Measurements from ENCODE around the gene ANKH. TPM values are rescaled to one million over a fixed set of nuclear protein-coding genes. Genes with fewer than 3 reads are reported as not detected.

The ANKH gene
- total RNA-seq, 1 donor from 2014 or later, result 75.9 TPM

DNA sequence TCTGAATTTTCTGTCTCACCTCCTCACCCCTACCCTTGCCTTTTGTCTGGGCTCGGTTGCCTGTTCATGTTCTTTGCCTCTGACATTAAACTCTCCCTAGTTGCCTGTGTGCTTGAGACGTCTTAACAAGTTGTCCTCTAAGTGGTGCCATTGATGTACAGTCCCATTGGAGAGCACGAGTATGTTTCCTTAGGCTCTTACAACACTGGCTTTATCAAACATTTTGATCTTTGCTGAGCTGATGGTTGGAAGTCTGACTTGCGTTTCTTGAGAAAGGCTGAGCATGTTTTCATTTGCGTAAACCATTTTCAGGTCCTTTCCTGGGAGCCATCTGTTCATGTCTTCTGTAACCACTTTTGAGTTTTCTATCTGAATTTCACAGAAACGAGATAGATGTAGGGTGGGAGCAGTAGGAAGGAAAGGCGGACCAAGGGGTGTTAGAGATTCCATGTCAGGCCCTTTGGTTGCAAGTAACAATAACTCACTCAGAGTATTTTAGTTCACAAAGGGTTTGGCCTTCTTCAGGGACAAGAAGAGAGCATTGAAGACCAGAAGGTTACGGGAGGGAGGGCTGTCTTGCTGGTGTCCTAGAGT, 171.7 kb downstream of the ANKH start:
- no peak for DNase-seq (ENCODE audit: low spot score)
- ATAC-seq, result no peak

- no peak for DNase-seq (ENCODE audit: low spot score)
These were observed 172.4 kb downstream of the ANKH start for GRCh38 chr5:14699159-14699558.

GRCh38 chr5:14698495-14698894, 173.1 kb downstream of the ANKH start:
- ATAC-seq, result peak; percentile 84
- DNase-seq (ENCODE audit: low spot score), result peak; percentile 86

More at GRCh38 chr5:14699159-14699558, 172.4 kb downstream of the ANKH start:
- ATAC-seq, result no peak

DNA sequence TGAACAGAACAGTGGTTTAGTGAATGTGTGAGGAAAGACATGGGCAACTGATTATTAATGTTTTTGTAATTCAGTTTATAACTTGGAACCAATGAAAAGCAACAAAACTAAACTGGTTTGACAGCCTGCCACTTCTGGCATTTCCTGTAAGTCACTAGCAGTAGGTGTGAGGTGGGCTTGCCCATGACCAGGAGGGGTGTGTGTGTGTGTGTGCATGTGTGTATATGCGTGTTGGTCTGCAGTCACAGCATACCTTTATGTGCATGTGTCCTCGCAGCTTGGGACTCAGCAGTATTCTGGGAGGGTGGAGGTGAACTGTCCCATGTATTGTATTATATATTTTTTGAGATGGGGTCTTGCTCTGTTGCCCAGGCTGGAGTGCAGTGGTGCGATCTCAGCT, 174.7 kb downstream of the ANKH start:
- ATAC-seq, result no peak
- DNase-seq (ENCODE audit: low spot score), result no peak

- no peak for ATAC-seq
- DNase-seq (ENCODE audit: low spot score), result no peak
These were observed 175.5 kb downstream of the ANKH start for GRCh38 chr5:14696057-14696456.

GRCh38 chr5:14695152-14695551, 176.4 kb downstream of the ANKH start:
- ATAC-seq, result no peak
- no peak for DNase-seq (ENCODE audit: low spot score)

- DNase-seq (ENCODE audit: low spot score) (no peak), ATAC-seq (no peak)
These were observed 178.5 kb downstream of the ANKH start for GRCh38 chr5:14693070-14693469.

DNA sequence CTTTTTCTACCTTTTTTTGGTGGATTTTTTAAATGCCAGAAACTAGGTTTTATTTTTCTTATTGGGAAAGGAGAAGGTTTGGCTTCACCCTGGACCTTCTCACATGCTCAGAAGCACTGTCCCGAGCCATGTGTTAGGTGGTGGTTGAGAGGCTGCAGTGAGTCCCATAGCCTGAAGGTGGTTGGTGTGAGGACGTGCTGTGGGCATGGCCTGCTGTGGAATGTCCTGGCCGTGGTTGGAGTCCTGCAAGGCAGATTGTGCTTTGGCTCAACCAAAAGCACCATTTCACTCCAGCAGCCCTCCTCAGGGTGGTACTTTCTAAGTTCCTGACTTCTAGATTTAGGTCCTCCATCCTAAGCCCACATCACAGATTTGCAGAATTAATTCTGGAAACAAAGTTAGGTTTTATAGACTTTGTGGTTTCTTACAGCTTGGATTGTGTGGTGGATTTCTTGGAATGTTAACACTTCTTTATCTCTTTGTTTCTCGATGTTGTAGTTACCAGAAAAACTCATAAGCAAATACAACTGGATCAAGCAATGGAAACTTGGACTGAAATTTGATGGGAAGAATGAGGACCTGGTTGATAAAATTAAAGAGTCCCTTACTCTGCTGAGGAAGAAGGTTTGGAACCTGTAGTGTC, 184.4 kb downstream of the ANKH start:
- DNase-seq (ENCODE audit: low spot score), result no peak
- no peak for ATAC-seq

DNA sequence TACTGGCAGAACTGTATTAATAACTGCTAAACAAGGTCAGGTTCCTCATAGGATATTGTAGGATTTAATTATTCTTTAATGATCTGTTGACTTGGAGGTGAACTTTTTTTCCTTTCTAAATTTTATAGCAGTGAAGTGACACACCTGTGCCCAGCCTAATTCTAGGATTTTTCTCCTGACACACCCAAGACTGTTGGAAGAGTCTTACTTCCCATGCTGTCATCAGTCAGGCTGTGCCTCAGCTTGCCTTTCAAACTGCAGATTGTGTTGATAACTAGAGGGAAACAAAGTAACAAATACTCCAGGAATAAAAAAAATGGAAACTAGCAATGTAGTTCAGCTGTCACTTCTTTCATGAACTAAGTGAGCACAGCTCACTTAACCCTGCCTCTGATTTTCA, 185.1 kb downstream of the ANKH start:
- ATAC-seq, result no peak
- no peak for DNase-seq (ENCODE audit: low spot score)

DNA sequence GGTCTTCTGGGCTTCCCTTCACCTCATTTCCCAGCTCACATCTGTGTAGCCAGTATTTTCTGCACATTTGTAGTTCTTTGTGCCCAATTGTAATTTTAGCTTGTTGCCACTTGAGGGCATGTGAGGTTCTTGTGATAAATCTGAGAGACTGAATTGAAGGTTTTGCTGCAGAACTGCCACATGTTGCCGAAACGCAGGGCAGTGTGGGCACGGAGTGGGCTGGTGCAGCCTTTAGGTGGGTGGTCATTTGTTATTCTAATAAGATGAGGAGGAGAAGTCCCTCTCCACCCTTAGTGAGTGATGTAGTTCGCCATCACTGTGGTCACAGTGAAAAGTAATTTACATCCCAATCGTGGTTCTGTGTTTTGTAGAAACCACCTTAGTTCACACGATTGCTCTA, 185.8 kb downstream of the ANKH start:
- ATAC-seq, result peak; percentile 67
- DNase-seq (ENCODE audit: low spot score), result no peak

- peak; percentile 93 for DNase-seq (ENCODE audit: low spot score)
- peak; percentile 94 for ATAC-seq
These were observed 186.8 kb downstream of the ANKH start for GRCh38 chr5:14684757-14685156.

DNA sequence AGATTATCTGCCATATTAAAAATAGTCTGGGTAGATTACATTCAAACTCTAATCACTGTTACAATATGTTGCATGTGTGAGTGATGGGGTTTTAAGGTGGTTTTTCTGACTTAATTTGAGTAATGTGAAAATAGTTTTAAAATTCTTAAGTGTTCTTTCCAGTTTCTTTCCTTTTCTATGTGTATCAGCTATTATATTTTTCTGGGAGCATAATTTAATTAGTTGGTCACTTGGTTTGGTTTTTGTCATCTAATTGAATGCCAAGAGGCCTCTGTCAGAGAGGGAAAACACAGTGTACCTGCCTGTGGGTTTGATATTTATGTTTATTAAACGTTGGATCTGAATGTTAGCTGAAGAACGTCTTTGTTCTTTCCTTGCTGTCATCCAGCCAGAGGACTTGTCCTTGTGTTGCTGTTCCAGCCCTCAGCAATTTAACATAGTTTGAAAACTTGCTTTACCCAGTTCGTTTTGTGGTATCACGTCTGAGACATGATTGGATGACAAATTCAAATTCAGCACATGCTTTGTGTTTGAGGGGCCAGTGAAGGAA, 187.6 kb downstream of the ANKH start:
- ATAC-seq (no peak), DNase-seq (ENCODE audit: low spot score) (no peak)

DNA sequence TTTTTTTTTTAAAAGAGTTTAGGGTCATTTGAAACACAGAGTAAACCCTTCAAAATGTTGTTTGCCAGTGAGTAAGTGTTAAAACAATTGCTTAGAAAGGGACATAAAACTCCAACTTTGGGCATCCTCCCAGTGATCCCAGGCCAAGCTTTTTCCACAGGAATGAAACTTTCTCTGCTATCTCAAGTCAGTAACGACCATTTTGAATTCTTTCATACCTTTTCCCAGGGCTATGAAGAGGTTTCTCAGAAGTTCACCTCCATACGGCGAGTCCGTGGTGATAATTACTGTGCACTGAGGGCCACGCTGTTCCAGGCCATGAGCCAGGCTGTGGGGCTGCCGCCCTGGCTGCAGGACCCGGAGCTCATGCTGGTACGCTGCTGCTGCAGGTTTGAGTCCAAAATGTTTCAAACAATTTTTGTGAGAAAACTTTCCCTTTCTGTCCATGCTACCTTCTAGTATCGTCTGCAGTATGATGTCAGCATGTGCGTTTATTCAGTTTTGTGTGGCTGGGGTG, 190.3 kb downstream of the ANKH start:
- no peak for ATAC-seq
- DNase-seq (ENCODE audit: low spot score), result no peak

DNA sequence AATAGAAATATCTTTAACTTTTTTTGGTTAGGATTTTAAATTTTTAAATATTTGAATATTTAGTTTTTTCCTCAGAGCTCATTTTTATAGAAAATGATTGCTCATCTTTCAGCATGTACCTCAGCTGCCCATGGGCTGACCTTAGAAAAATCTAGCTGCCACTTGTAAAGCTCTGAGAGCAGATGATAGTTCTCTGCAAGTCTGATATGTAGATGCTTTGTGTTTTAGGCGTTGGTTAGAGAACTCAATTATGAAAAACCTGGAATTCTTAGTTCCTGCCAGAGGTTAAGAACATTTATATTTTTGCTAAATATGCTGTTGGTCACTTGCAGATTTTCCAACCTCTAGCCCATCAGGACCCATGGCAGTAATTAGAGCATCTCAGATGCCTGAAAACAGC, 192.0 kb downstream of the ANKH start:
- no peak for ATAC-seq
- DNase-seq (ENCODE audit: low spot score), result no peak

GRCh38 chr5:14678773-14679334, 192.7 kb downstream of the ANKH start:
- no peak for ATAC-seq
- DNase-seq (ENCODE audit: low spot score), result no peak

DNA sequence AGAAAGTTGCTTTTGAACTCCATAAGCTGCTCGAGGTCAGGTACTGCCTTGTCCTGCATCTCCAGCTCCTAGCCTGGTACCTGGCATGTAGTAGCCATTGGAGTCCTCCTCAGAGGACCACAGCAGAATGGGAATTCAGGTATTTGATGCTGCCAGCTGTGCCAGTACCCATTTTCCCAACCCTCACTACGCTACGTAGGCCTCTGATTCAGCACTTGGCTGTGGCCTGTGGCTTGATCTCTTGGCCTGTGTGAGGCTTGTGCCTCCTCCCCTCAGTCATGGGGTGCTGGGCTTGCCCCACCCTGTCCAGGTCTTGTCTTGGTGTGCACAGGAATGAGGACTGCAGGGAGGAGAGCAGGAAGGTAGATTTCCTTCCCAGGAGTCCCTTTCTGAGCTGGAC, 195.3 kb downstream of the ANKH start:
- ATAC-seq (peak; percentile 58), DNase-seq (ENCODE audit: low spot score) (no peak)

- no peak for ATAC-seq
- no peak for DNase-seq (ENCODE audit: low spot score)
These were observed 195.7 kb downstream of the ANKH start for GRCh38 chr5:14675865-14676300.

- DNase-seq (ENCODE audit: low spot score) (no peak), ATAC-seq (no peak)
These were observed 196.4 kb downstream of the ANKH start for GRCh38 chr5:14674983-14675854.

DNA sequence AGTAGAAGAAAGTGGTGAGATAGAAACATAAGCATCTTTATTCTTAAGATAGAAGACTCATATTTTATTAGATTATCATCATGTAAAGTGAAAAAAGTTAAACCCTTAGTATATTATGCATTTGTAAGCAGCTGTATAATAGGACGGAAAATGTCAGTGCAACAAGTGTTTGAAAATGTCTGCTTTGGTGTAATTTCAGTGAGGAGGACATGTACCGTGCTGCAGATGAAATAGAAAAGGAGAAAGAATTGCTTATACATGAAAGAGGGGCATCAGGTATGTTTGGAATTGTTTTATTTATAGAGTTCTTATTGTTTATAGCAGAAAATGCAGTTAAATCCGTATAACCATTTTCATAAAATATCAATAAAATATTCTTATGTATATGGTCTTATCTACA, 198.1 kb downstream of the ANKH start:
- no peak for DNase-seq (ENCODE audit: low spot score)
- no peak for ATAC-seq

GRCh38 chr5:14672484-14673394, 198.8 kb downstream of the ANKH start:
- no peak for DNase-seq (ENCODE audit: low spot score)
- peak; percentile 31 for ATAC-seq

Measured in left lobe of liver (tissue), 2 donors.